Measurements from ENCODE around the gene KRT1.

GRCh38 chr12:52713960-52714886 is 34.0 kb upstream of the KRT1 start:
- TF ChIP-seq CTCF (IDR thresholded peaks at IDR 0.05; ENCODE audit: insufficient read depth, low read depth, low read length) (no peak), EZH2 (IDR thresholded peaks at IDR 0.05; ENCODE audit: insufficient read depth, low read length) (peak; percentile 96)

Data from astrocyte (in vitro differentiated cells and primary cell).